Smooth muscle cell (in vitro differentiated cells): Measurements from ENCODE around the gene LRIG3. TPM values are rescaled to one million over a fixed set of nuclear protein-coding genes. Genes with fewer than 3 reads are reported as not detected.
"Not testable (repeated sequence)": the region's sequence is repeated elsewhere in the genome, so short reads cannot be mapped to it uniquely, and the experiment has no call there.

Source experiments
- DNase-seq: peaks from one replicate; lab custom pipeline; 2025; ENCODE audit not compliant: unreplicated experiment; lab: John Stamatoyannopoulos, UW
- H2AFZ ChIP-seq: fragments of 200-600 bp; sonication (generic); 2 replicates; pipeline ENCODE4 v1.6.0; 2016; ENCODE audit warnings: antibody characterized with exemption, low read depth, mild to moderate bottlenecking
- H3F3A ChIP-seq: fragments of 200-600 bp; sonication (generic); 2 replicates; pipeline ENCODE4 v1.6.0; 2017; ENCODE audit warnings: antibody characterized with exemption, low read depth
- H3K27ac ChIP-seq: fragments of 200-600 bp; sonication (generic); 2 replicates; pipeline ENCODE4 v1.5.1; 2016; ENCODE audit warnings: low read depth, mild to moderate bottlenecking
- H3K27me3 ChIP-seq: fragments of 200-600 bp; sonication (generic); 2 replicates; pipeline ENCODE4 v1.6.1; 2016; ENCODE audit warnings: low read depth, mild to moderate bottlenecking
- H3K36me3 ChIP-seq: fragments of 200-600 bp; sonication (generic); 2 replicates; pipeline ENCODE4 v1.5.1; 2016; ENCODE audit warnings: low read depth
- H3K4me1 ChIP-seq: fragments of 200-600 bp; sonication (generic); 2 replicates; pipeline ENCODE4 v1.5.1; 2016; ENCODE audit warnings: low read depth
- H3K4me2 ChIP-seq: fragments of 200-600 bp; sonication (generic); 2 replicates; pipeline ENCODE4 v1.6.0; 2016; ENCODE audit warnings: mild to moderate bottlenecking
- H3K4me3 ChIP-seq: fragments of 200-600 bp; sonication (generic); 2 replicates; pipeline ENCODE4 v1.5.1; 2016; ENCODE audit warnings: mild to moderate bottlenecking
- H3K79me2 ChIP-seq: fragments of 200-600 bp; sonication (generic); 2 replicates; pipeline ENCODE4 v1.6.0; 2016; ENCODE audit warnings: low read depth, mild to moderate bottlenecking
- H3K9ac ChIP-seq: fragments of 200-600 bp; sonication (generic); 2 replicates; pipeline ENCODE4 v1.6.0; 2016; ENCODE audit warnings: low read depth
- H3K9me3 ChIP-seq: fragments of 200-600 bp; sonication (generic); replicated peaks from 2 replicates; pipeline ENCODE4 v1.5.1; 2016; ENCODE audit warnings: low read depth
- H4K20me1 ChIP-seq: fragments of 200-600 bp; sonication (generic); 2 replicates; pipeline ENCODE4 v1.6.0; 2016; ENCODE audit warnings: low read depth
- CTCF ChIP-seq: fragments of 200-600 bp; sonication (generic); IDR thresholded peaks from 2 replicates; pipeline ENCODE4 v1.5.1; 2017; ENCODE audit warnings: borderline replicate concordance, mild to moderate bottlenecking, antibody characterized with exemption; ENCODE audit not compliant: insufficient read depth, poor library complexity, severe bottlenecking
- WGBS: methylation state at CpG from one replicate; pipeline ENCODE4 v1.1.7; 2016; ENCODE audit warnings: low lambda C conversion rate; 5-methylcytosine and 5-hydroxymethylcytosine counted together
- polyA plus RNA-seq: library from polyadenylated mRNA; unstranded; fragments of >200 nt; fragmentation: Nextera tagmentation; extraction: Ambion mirVana; gene quantifications from 2 replicates; pipeline ENCODE4 v1.2.1, GENCODE V29; 2016
- total RNA-seq: library from RNA; depleted of rRNA; stranded (reverse); fragments of >200 nt; gene quantifications from 2 replicates; pipeline ENCODE4 v1.2.3, GENCODE V29; 2014

LRIG3 gene
- total and polyA plus RNA-seq, 2 experiments from 2014 or later: 6.7 to 22.4 TPM

GRCh38 chr12:58858030-58858429 is 62.3 kb downstream of the LRIG3 start:
- no peak for DNase-seq
- Histone ChIP-seq H3K4me2 (no peak overlapping the region), H3K79me2 (no peaks in the 10 kb centered on the region), H3K9ac (no peak overlapping the region), H3K36me3 (no peaks in the 10 kb centered on the region), H3K4me3 (no peak overlapping the region), H3K4me1 (no peaks in the 10 kb centered on the region), H3K9me3 (no peaks in the 10 kb centered on the region), H3K27me3 (no peaks in the 10 kb centered on the region), H3K27ac (no peak overlapping the region), H4K20me1 (no peaks in the 10 kb centered on the region), H3F3A (no peaks in the 10 kb centered on the region), H2AFZ (no peak overlapping the region)
- TF ChIP-seq CTCF: no peak
- WGBS: 78% methylated on average over 5 of the region's 5 CpGs

GRCh38 chr12:58857206-58857605 is 63.1 kb downstream of the LRIG3 start:
- not testable (repeated sequence) for H3K27me3 ChIP-seq, H3K79me2 ChIP-seq, H2AFZ ChIP-seq, H3K27ac ChIP-seq, H4K20me1 ChIP-seq, H3F3A ChIP-seq, H3K4me1 ChIP-seq, H3K4me2 ChIP-seq, DNase-seq, H3K36me3 ChIP-seq, H3K4me3 ChIP-seq, H3K9me3 ChIP-seq, H3K9ac ChIP-seq
- 38% methylated on average over 1 of the region's 1 CpG for WGBS

GRCh38 chr12:58855630-58856029 is 64.7 kb downstream of the LRIG3 start:
- not testable (repeated sequence) for DNase-seq, H2AFZ ChIP-seq, H3K9me3 ChIP-seq, H3K4me1 ChIP-seq, H3K4me2 ChIP-seq, H3K27ac ChIP-seq, H3K27me3 ChIP-seq, H3K36me3 ChIP-seq, H3K9ac ChIP-seq, H4K20me1 ChIP-seq, H3F3A ChIP-seq, H3K79me2 ChIP-seq, H3K4me3 ChIP-seq
- WGBS: 58% methylated on average over 5 of the region's 5 CpGs

GRCh38 chr12:58850826-58851225 is 69.5 kb downstream of the LRIG3 start:
- Histone ChIP-seq H3K27me3 (no peaks in the 10 kb centered on the region), H3K4me1 (no peaks in the 10 kb centered on the region), H3F3A (no peaks in the 10 kb centered on the region), H3K4me2 (no peak overlapping the region), H3K79me2 (no peaks in the 10 kb centered on the region), H3K36me3 (peaks cover 3% of the 10 kb centered on the region), H4K20me1 (no peaks in the 10 kb centered on the region), H2AFZ (no peak overlapping the region), H3K27ac (no peak overlapping the region), H3K4me3 (no peak overlapping the region), H3K9me3 (no peaks in the 10 kb centered on the region), H3K9ac (no peak overlapping the region)
- DNase-seq: no peak
- 64% methylated on average over 3 of the region's 3 CpGs for WGBS
- TF ChIP-seq CTCF: no peak

GRCh38 chr12:58847901-58848600 is 72.3 kb downstream of the LRIG3 start:
- Histone ChIP-seq H3K79me2 (no peaks in the 10 kb centered on the region), H3K36me3 (peaks cover 3% of the 10 kb centered on the region), H3K9me3 (no peaks in the 10 kb centered on the region), H3K4me3 (no peak overlapping the region), H4K20me1 (no peaks in the 10 kb centered on the region), H3K4me2 (no peak overlapping the region), H3K27me3 (no peaks in the 10 kb centered on the region), H3K27ac (no peak overlapping the region), H3K4me1 (no peaks in the 10 kb centered on the region), H2AFZ (no peak overlapping the region), H3K9ac (no peak overlapping the region), H3F3A (no peaks in the 10 kb centered on the region)
- WGBS: 69% methylated on average over 5 of the region's 5 CpGs
- DNase-seq: no peak
- no peak for TF ChIP-seq CTCF
